Hematopoietic multipotent progenitor cell treated with erythropoietin and hydrocortisone succinate and interleukin-3 and kit ligand, for 8 days (in vitro differentiated cells): Measurements from ENCODE around the gene TRMT44.
"Not testable (repeated sequence)": the region's sequence is repeated elsewhere in the genome, so short reads cannot be mapped to it uniquely, and the experiment has no call there.

Experiments
- DNase-seq: peaks from one replicate; pipeline ENCODE4 v3.0.0-alpha.2; 2015

The TRMT44 gene, protein sequence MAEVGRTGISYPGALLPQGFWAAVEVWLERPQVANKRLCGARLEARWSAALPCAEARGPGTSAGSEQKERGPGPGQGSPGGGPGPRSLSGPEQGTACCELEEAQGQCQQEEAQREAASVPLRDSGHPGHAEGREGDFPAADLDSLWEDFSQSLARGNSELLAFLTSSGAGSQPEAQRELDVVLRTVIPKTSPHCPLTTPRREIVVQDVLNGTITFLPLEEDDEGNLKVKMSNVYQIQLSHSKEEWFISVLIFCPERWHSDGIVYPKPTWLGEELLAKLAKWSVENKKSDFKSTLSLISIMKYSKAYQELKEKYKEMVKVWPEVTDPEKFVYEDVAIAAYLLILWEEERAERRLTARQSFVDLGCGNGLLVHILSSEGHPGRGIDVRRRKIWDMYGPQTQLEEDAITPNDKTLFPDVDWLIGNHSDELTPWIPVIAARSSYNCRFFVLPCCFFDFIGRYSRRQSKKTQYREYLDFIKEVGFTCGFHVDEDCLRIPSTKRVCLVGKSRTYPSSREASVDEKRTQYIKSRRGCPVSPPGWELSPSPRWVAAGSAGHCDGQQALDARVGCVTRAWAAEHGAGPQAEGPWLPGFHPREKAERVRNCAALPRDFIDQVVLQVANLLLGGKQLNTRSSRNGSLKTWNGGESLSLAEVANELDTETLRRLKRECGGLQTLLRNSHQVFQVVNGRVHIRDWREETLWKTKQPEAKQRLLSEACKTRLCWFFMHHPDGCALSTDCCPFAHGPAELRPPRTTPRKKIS

DNA sequence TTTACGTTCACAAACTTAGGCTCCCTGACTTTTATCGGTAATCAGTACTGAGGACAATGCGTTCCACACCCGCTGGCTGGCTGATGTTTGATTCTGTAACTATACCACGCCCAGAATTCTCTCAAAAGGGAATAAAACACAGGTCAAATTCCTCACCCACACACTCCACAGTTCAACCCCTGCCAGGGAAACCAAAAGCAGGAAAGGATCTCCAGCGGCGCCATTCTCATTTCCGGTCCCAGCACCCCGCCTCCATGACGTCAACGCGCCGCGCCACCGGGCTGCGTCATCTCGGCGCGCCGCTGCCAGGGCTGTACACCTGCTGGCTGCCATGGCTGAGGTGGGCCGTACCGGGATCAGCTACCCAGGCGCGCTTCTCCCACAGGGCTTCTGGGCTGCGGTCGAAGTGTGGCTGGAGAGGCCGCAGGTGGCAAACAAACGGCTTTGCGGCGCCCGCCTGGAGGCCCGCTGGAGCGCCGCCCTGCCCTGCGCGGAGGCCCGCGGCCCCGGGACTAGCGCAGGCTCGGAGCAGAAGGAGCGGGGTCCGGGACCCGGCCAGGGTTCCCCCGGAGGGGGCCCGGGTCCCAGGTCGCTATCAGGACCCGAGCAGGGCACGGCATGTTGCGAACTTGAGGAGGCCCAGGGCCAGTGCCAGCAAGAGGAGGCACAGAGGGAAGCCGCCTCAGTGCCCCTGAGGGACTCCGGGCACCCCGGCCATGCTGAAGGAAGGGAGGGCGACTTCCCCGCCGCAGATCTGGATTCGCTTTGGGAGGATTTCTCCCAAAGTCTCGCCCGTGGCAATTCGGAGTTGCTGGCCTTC is at the start of gene TRMT44, which contains the start of gene ACOX3:
TSS of gene TRMT44 (plus strand) at position 286 of the 820 bp plus-strand sequence. CDS start at position 332, 46 bp downstream.
TSS of gene ACOX3 (minus strand) at position 232 of the 820 bp plus-strand sequence. CDS start 24,202 bp downstream, outside the sequence.
- DNase-seq, result peak; percentile 88

DNA sequence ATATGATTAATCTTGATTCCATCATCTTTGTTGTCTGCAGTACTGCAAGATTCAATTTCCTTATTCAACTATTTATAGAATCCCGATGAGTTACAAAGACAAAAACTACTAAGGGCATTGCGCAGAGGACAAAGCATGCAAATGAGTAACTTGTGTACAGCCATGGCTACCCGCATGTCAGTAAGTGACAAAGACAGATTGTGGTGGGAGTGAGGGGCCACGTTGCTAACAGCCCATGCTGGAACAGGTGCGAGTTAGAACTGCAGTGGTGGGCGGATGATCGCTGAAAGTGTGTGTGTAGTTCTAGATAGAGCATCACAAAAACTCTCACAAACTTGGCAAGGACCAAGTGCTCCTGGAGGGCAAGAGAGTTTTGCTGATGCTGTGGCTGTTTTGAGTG is 49.5 kb upstream of the TRMT44 start:
- DNase-seq, result no peak

DNA sequence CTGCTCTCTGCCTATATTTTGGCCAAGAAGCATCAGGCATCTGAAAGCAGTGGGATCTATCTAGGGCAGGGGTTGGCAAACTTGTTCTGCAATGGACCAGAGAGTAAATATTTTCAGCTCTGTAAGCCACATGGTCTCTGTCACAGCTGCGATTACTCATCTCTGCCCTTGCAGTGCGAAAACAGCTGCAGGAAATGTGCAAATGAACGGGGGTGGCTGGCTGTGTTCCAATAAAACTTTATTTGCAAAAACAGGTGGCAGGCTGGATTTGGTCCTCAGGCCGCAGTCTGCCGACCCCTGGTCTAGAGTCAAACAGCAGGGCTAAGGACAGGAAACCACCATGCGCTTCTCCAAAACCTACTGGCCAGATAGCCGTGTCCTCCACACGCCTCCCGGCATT is 48.6 kb upstream of the TRMT44 start:
- DNase-seq, result no peak

DNA sequence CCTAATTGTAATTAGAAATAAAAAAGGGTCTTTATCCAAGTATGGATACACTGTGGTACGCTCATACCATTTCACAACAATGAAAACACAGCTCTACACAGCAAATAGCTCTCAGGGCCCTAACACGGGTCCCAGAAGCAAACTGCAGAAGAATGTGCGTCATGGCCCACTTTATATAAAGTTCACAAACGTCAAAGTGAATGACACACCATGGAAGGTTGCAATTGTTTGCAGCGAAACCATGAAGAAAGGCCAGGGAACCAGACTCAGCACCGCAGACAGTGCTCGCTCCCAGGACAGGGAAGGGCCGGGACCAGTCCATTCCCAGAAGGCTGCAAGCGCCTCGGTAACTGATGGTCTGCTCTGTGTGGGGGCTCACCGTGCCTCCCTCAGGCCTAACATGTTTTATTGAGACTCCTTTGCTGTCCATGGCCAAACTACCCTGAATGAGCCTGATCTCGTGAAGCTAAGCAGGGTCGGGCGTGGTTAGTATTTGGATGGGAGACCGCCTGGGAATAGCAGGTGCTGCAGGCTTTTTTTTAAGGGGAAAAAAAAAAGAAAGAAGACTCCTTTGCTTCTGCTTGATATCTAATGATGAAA is 47.9 kb upstream of the TRMT44 start:
- DNase-seq, result no peak

DNA sequence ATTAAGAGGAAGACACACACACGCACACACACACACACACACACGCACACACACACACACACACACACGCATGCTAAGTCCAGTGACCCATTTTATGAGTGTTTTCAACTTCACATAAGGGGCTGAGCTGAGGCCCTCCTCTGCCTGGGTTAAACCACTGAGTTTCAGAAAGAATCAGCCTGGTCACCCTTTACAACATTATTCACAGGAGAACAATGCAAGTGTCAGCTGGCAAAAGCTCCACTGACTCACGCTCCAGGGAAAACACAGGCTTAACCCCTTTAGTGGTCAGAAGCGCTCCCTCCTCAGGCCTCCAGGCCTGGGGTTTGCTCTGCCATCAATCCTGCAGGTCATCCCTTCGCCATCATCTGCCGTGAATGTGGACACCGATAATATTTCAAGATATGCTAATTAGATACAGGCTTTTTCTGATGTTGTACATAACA is 47.0 kb upstream of the TRMT44 start:
- DNase-seq, result no peak

DNA sequence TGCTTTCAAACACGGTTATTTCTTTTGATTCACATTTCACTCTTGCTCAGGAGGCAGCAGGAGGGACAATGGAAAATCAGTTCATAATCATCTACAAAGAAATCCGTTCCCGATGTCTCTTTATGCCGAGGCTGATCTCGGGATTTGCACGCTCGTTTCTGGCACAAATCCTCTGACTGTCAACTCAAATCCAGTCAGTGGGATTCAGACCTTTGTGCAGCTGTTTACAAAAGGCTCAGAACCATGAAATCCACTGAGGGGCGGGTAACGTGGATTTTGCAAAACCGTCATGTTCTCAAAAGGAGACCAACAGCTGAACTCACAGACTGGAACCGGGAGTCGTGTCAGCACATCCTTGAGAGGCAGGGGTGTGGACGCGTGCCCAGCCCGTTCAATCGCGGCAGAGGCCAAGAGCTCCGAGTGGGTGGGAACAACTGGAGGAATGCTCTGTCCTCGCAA is 46.5 kb upstream of the TRMT44 start:
- DNase-seq, result no peak

DNA sequence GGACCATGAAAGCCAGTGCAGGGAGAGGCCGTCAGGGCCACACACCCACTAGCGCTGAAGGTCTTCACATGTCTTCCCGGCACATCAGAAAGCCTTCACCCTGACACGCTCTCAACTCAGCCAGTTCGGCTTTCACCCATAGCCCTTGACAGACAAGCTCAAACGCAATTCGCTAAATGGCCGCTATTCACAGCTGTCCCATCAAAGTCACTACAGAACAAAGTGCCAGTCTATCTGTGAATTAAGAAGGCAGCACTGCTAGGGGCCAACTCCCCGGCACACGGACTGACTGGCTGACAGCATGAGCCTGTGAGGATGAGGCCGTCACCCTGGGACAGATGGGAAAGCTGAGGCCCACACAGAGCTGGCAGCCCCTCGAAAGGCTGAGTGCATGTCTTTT is 45.8 kb upstream of the TRMT44 start:
- no peak for DNase-seq

DNA sequence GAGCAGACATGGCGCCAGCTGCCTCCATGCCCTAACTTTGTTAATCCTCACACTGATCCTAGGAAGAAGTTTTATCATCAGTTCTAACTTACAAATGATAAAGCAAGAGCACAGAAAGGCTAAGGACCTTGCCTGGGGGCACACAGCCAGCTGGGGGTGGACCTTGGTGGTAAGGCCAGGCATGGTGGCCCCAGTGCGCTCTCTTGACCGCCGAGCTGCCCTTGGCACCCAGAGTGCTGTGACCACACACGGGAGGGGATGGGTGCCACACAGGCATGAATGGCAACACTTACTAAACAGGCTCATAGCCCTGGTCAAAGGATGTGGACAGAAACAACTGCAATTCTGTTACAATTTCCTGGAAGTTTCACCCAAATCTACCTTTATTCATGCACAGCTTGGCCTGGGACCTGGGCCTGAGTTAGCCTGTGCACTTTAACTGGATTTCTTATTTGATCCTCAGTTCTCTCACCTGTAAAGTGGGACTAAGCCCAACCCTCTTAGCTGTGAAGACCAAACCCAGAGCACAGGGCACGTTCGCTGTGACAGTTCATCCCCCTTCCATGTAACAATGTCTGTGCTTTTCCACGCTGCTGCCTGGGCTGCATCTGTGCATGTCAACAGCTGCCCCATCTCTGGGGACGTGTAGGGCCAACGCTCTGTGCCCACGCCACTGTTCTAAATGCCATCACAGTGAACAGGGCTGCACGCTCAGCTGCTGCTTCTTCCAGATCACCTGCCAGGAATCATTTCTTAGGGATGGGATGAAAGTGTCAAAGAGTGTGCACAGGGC is 44.9 kb upstream of the TRMT44 start:
- DNase-seq, result no peak

DNA sequence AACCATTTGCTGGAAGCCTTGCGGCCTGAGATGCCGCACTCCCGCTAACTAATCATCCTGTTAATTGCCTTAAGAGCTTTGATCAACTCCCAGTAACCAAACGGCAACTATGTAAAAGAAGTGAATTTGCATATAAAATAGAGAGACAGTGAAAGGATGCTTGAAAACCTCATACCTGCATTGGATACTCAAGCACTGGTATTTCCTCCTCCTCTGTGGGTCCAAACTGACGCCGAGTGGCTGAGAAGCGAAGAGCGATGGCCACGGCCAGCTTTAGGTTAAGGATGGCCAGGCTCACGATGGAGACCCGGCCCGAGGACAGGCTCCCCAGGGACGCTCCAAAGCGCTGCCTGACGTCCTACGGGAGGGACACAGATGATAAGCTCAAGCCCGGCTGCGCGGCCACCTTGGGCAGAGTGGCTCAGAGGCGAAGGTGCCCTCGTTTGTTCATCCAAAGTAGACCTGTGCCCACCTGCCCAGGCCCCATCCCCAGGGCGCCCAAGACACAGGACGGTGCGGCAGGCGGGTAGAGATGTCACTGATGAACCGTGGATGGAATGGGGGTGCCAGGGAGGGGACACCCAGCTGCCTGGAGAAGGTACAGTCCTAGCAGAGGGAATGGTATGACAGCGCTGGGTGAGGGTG is 43.7 kb upstream of the TRMT44 start:
- DNase-seq, result no peak

DNA sequence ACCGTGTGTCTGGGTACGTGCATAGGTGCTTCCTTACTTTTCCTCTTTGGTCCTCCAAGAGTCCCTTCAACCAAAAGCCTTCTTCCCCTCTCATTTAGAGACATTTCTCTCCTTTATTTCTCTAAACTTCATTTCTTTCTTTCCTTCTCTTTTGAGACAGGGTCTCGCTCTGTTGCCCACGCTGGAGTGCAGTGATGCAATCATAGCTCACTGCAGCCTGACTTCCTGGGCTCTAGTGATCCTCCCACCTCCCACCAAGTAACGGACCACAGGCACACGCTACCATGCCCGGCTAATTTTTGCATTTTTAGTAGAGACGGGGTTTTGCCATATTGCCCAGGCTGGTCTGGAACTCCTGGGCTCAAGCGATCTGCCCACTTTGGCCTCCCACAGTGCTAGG is 42.2 kb upstream of the TRMT44 start:
- DNase-seq, result no peak

DNA sequence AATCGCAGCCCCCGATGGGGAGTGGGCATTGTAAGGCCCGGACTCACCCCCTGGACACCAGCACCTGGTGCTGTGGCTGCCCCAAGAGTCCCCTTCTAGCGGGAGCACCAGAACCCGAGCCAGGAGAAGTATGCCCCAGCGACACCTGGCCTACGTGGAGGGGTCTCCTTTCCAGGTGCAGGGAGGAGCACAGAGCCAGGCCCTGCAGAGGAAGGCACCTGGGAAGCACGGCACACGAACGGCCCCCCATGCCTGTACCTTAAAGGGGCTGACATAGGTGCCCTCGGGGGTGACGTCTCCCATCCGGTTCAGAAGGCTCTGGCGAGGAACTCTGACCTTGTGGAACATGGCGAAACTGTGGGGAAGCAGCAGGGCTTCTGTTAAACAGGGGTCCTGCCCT is 41.3 kb upstream of the TRMT44 start:
- DNase-seq, result no peak

DNA sequence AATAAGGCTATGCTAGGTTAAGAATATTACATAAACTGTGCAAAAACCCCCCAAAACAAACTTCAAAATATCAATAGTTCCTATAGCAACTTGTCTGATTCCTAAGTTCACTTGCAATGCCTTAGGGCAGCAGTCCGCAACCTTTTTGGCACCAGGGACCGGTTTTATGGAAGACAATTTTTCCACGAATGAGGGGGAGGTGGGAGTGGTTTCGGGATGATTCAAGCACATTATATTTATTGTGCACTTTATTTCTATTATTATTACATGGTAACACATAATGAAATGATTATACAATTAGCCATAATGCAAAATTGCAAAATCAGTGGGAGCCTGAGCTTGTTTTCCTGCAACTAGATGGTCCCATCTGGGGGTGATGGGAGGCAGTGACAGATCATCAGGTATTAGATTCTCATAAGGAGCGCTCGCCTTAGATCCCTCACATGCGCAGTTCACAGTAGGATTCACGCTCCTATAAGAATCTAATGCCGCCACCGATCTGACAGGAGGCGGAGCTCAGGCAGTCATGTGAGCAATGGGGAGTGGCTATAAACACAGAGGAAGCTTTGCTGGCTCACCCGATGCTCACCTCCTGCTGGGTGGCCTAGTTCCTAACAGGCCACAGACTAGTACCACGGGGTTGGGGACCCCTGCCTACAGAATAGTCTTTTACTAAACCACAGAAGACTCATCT is 39.8 kb upstream of the TRMT44 start:
- DNase-seq, result no peak

DNA sequence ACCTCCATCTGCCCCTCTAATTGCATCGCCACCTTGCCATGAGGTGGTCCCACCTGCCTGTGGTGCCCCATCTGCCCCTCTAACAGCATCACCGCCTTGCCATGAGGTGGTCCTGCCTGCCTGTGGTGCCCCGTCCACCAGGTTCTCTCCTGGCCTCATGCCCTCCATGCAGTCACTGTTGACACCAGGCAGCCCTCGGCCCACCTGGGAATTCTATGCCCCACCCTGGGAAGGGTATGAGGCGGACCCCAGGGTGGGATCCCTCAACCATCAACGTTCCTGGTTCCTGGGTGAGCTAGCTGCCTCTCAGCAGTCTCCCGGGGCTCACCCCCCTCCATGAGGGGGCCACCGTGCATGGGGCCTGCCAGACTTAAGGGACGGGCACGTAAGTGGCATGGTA is 38.9 kb upstream of the TRMT44 start:
- no peak for DNase-seq

DNA sequence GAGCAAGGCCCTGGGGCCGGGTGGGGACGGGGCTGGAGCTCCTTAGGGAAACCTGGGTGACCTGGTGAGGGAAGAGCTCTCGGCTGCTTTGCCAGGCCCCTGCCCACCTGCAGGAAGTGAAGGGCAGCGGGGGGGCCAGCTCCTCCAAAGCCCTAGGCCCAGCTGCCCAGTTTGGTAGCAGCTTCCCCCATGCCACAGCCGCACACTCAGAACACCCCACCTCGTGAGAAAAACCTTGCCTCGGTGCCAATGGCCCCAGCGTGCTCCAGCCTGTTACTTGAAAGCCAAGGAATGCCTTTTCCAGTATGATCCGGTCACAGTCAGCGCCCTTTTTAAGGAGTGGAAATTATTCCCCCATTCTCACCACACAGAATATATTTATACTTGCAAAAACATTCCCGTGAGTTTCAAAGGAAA is 38.4 kb upstream of the TRMT44 start:
- DNase-seq, result no peak

DNA sequence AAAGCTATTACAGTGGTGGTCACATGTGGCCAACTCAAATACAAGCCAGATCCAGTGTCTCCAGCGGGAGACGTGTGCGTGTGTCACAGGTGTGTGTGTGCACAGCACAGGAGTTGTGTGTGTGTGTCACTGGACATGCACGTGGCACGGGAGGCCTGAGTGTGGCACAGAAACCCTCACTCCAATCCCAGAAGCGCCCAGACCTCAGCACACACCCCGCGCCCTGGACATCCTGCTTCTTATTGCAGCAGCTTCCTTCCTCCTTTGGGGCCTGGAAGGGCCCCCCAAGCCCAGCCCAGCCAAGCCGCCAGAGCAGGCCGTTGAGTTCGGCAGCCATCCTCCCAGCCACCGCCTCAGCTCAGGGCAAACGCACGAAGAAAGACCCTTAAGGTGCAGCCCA is 37.9 kb upstream of the TRMT44 start:
- no peak for DNase-seq

DNA sequence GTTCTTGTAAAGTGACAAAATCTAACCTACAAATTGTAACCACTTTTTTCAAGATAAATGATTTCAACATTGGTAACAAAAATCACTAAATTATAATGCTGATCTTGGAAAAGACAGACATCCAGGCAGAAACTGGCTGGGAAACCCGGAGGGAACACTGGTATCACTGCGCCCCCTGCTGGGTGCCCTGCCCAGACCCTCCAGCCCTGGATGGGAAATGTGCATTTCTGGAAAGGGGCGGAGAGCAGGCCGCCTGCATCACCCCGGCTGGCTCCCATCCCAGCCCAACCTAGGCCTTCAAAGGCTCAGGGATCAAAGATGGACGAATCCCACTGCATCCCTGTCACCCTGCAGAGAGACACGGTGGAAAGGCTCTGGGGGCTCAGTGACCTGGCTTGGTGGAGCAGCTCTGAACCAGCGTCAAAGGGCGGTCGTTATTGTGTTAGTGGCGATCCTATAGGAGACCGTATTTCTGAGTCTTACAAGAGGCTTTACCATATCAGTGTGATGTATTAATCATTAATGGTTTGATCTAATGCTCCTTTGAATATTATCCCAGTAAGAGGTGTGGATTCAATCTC is 37.3 kb upstream of the TRMT44 start:
- peak; percentile 63 for DNase-seq

DNA sequence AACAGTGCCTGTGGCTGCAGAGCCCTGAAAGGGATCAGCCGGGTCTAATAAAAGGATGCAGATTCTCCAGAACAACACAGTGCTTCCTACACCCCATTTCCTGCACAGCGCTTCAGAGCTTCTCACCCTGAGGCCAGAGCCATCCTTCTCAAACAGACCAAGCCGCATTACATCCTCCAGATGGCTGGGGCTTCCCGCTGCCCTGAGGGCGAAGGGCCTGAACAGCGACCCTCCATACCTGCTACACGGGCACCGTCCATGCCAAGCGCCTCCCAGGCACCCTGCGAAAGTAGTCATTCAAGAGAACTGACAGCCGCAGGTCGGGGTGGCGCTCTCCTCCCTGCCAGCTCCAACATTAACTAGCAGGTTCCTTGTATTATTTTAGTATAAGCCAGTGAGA is 36.6 kb upstream of the TRMT44 start:
- no peak for DNase-seq

DNA sequence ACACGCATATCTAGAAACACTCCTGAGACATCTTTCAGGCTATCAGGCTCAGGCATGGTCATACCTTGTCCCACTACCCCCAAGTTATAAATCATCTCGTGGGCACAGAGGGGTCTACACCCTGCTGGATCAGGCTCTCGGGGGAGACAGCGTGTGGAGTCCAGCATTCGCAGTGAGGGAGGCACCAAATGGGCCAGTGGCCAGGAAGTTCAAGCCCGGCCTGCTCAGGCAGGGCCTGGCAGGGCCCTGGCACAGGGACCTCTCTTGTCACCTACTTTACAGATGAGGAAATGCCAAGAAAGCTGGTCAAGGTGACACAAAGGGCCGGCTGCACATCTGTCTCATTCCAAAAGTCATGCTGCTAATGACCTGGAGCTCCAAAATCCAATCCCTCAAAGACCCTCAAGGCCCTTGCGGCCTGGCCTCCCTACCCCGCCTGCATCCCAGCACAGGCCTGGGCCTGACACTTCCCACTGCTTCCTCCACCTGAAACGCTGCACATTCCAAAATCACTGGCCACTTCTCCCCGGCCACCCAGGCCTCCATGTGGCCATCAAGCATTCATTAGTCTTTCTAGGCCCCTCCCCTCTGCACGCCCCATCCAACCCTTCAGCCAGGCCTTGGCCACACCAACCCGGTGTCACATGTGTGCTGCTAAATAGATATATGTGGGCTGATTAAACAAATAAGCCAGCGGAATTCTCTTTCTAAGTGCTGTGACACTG is 35.6 kb upstream of the TRMT44 start:
- DNase-seq, result no peak

DNA sequence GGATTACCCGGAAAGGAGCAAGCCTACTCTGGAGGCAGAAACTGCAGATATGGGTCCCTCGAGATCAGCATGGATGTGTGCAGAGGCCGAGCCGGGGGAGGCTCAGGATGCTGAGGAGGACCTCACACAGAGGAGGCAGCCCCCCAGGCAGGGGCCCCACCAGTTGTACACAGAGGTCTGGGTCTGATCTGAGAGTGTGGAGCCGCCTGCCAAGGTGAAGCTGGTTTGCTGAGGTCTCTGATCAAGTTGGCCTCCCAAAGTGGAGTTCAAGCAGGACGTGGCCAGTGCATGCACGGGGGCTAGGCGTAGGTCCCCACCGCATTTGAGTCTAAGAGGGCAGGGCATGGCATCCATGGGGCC is 35.1 kb upstream of the TRMT44 start:
- DNase-seq, result no peak

DNA sequence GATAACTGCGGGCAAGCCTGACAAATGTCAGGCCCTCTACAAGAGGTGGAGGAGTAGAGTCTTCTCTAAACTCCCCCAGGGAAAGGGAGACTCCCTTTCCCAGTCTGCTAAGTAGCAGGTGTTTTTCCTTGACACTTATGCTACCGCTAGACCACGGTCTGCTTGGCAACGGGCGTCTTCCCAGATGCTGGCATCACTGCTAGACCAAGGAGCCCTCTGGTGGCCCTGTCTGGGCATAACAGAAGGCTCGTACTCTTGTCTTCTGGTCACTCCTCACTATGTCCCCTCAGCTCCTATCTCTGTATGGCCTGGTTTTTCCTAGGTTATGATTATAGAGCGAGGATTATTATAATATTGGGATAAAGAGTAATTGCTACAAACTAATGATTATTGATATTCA is 33.7 kb upstream of the TRMT44 start:
- not testable (repeated sequence) for DNase-seq
